Measurements from ENCODE around the gene ATP11A.

DNA sequence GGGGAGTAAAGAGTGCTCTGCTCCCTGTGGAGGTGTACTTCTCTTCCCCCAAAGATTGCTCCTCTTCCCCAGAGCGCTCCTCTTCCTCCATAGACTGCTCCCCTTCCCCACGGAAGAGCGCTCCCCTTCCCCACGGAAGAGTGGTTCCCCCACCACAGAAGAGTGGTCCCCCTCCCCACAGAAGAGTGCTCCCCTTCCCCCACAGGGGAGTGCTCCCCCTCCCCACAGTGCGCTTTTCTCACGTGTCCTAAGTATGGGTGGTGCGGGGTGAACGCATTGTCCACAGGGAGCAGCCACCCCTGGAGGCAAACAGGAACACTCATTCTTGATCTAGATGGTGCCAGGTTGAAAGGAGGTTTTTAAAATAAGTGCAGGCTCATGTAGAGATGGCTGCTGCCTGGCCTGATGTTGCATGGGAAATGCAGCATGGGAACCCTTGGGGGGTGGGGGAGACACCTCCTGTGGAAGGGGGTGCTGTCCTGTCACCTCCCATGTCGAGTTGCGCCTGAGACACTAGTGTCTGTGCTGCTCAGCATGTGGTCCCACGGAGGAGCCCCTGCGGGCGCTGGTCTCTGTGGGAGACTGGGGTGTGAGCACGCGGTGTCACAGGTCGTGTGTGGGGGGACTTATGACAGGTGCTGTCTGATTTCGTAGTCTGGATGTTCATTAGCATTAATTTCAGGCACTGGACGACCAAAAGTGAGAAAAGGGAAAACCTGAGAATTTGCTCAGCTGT lies 52.2 kb downstream of the ATP11A start:
- TF ChIP-seq POLR2A (IDR thresholded peaks at IDR 0.05; ENCODE audit: low read depth, low read length), result no peak
- TF ChIP-seq EP300 (IDR thresholded peaks at IDR 0.05; ENCODE audit: borderline replicate concordance in 1 of 2, control insufficient read depth in 1 of 2, low read depth in 2 of 2, low read length in 2 of 2), result no peak
- TF ChIP-seq, protein P1, sequence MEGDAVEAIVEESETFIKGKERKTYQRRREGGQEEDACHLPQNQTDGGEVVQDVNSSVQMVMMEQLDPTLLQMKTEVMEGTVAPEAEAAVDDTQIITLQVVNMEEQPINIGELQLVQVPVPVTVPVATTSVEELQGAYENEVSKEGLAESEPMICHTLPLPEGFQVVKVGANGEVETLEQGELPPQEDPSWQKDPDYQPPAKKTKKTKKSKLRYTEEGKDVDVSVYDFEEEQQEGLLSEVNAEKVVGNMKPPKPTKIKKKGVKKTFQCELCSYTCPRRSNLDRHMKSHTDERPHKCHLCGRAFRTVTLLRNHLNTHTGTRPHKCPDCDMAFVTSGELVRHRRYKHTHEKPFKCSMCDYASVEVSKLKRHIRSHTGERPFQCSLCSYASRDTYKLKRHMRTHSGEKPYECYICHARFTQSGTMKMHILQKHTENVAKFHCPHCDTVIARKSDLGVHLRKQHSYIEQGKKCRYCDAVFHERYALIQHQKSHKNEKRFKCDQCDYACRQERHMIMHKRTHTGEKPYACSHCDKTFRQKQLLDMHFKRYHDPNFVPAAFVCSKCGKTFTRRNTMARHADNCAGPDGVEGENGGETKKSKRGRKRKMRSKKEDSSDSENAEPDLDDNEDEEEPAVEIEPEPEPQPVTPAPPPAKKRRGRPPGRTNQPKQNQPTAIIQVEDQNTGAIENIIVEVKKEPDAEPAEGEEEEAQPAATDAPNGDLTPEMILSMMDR (IDR thresholded peaks at IDR 0.05 in 2 of 3, conservative IDR thresholded peaks at IDR 0.05 in 1 of 3; ENCODE audit: control insufficient read depth in 2 of 3, extremely low read depth in 1 of 3, insufficient read depth in 1 of 3, low read depth in 3 of 3, low read length in 3 of 3), result no peak
- no peak for TF ChIP-seq SPI1 (IDR thresholded peaks at IDR 0.05; ENCODE audit: borderline replicate concordance, insufficient read depth, low read depth, low read length)
- TF ChIP-seq KAT2A (conservative IDR thresholded peaks at IDR 0.05; ENCODE audit: control insufficient read depth, low read depth, low read length), result no peak
- TF ChIP-seq RAD21 (IDR thresholded peaks at IDR 0.05; ENCODE audit: insufficient read depth, low read depth, low read length), result no peak
- no peak for TF ChIP-seq RAD51 (IDR thresholded peaks at IDR 0.05)
- TF ChIP-seq, protein P2, sequence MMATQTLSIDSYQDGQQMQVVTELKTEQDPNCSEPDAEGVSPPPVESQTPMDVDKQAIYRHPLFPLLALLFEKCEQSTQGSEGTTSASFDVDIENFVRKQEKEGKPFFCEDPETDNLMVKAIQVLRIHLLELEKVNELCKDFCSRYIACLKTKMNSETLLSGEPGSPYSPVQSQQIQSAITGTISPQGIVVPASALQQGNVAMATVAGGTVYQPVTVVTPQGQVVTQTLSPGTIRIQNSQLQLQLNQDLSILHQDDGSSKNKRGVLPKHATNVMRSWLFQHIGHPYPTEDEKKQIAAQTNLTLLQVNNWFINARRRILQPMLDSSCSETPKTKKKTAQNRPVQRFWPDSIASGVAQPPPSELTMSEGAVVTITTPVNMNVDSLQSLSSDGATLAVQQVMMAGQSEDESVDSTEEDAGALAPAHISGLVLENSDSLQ (IDR thresholded peaks at IDR 0.05), result no peak
- TF ChIP-seq TARDBP (IDR thresholded peaks at IDR 0.05; ENCODE audit: borderline replicate concordance), result no peak

All from GM12878 (cell line).